ENCODE measurements around the gene ALCAM. TPM values are rescaled to one million over a fixed set of nuclear protein-coding genes. Genes with fewer than 3 reads are reported as not detected.

Gene ALCAM
- total and polyA plus RNA-seq, 9 donors, result 7.4 to 29.5 (median 10.8) TPM

- no CpG with 5 or more reads among the region's 1 CpG for WGBS (ENCODE audit: insufficient coverage)
- H3K4me3 ChIP-seq (ENCODE audit: low read length), result no peak overlapping the region
Measured at GRCh38 chr3:105561876-105562275, 195.2 kb downstream of the ALCAM start.

GRCh38 chr3:105564546-105565288 is 198.0 kb downstream of the ALCAM start:
- H3K36me3 ChIP-seq (ENCODE audit: control insufficient read depth, insufficient read depth, low read length), result no peaks in the 10 kb centered on the region
- no peaks in the 10 kb centered on the region for H3K9me3 ChIP-seq (replicated peaks; ENCODE audit: control insufficient read depth, low read depth, low read length)
- DNase-seq, result no peak
- no peaks in the 10 kb centered on the region for H3K27me3 ChIP-seq (ENCODE audit: control insufficient read depth, insufficient read depth, low read length)
- H3K4me1 ChIP-seq (ENCODE audit: control insufficient read depth, insufficient read depth, low read length), result no peaks in the 10 kb centered on the region
- H3K27ac ChIP-seq (ENCODE audit: low read length), result no peak overlapping the region
- WGBS (ENCODE audit: insufficient coverage), result 93% methylated on average over 3 of the region's 6 CpGs
- no peak overlapping the region for H3K4me3 ChIP-seq (ENCODE audit: low read length)

More at GRCh38 chr3:105561876-105562275, 195.2 kb downstream of the ALCAM start:
- Histone ChIP-seq H3K9me3 (replicated peaks; ENCODE audit: control insufficient read depth, low read depth, low read length) (no peaks in the 10 kb centered on the region), H3K36me3 (ENCODE audit: control insufficient read depth, insufficient read depth, low read length) (no peaks in the 10 kb centered on the region), H3K27ac (ENCODE audit: low read length) (no peak overlapping the region), H3K4me1 (ENCODE audit: control insufficient read depth, insufficient read depth, low read length) (no peaks in the 10 kb centered on the region), H3K27me3 (ENCODE audit: control insufficient read depth, insufficient read depth, low read length) (no peaks in the 10 kb centered on the region)
- DNase-seq, result no peak

GRCh38 chr3:105571005-105571404 is 204.3 kb downstream of the ALCAM start:
- Histone ChIP-seq H3K27ac (ENCODE audit: low read length) (no peak overlapping the region), H3K9me3 (replicated peaks; ENCODE audit: control insufficient read depth, low read depth, low read length) (no peaks in the 10 kb centered on the region), H3K36me3 (ENCODE audit: control insufficient read depth, insufficient read depth, low read length) (no peaks in the 10 kb centered on the region), H3K4me3 (ENCODE audit: low read length) (no peak overlapping the region), H3K4me1 (ENCODE audit: control insufficient read depth, insufficient read depth, low read length) (no peaks in the 10 kb centered on the region), H3K27me3 (ENCODE audit: control insufficient read depth, insufficient read depth, low read length) (no peaks in the 10 kb centered on the region)
- 94% methylated on average over 5 of the region's 5 CpGs for WGBS (ENCODE audit: insufficient coverage)
- DNase-seq, result no peak

- H3K4me1 ChIP-seq (ENCODE audit: control insufficient read depth, insufficient read depth, low read length), result no peaks in the 10 kb centered on the region
- WGBS (ENCODE audit: insufficient coverage), result 100% methylated on average over 1 of the region's 6 CpGs
- H3K36me3 ChIP-seq (ENCODE audit: control insufficient read depth, insufficient read depth, low read length), result no peaks in the 10 kb centered on the region
- H3K4me3 ChIP-seq (ENCODE audit: low read length), result no peak overlapping the region
- H3K27ac ChIP-seq (ENCODE audit: low read length), result no peak overlapping the region
- no peaks in the 10 kb centered on the region for H3K9me3 ChIP-seq (replicated peaks; ENCODE audit: control insufficient read depth, low read depth, low read length)
- H3K27me3 ChIP-seq (ENCODE audit: control insufficient read depth, insufficient read depth, low read length), result no peaks in the 10 kb centered on the region
- DNase-seq, result no peak
Measured at GRCh38 chr3:105572501-105572900, 205.8 kb downstream of the ALCAM start.

GRCh38 chr3:105579439-105579838 is 212.7 kb downstream of the ALCAM start:
- Histone ChIP-seq H3K9me3 (replicated peaks; ENCODE audit: control insufficient read depth, low read depth, low read length) (no peaks in the 10 kb centered on the region), H3K4me1 (ENCODE audit: control insufficient read depth, insufficient read depth, low read length) (no peaks in the 10 kb centered on the region), H3K36me3 (ENCODE audit: control insufficient read depth, insufficient read depth, low read length) (no peaks in the 10 kb centered on the region), H3K4me3 (ENCODE audit: low read length) (no peak overlapping the region), H3K27ac (ENCODE audit: low read length) (no peak overlapping the region), H3K27me3 (ENCODE audit: control insufficient read depth, insufficient read depth, low read length) (no peaks in the 10 kb centered on the region)
- no peak for DNase-seq
- WGBS (ENCODE audit: insufficient coverage), result no CpG with 5 or more reads among the region's 1 CpG

GRCh38 chr3:105580296-105580965 is 213.7 kb downstream of the ALCAM start:
- no peak overlapping the region for H3K4me3 ChIP-seq (ENCODE audit: low read length)
- H3K4me1 ChIP-seq (ENCODE audit: control insufficient read depth, insufficient read depth, low read length), result no peaks in the 10 kb centered on the region
- peak; percentile 4 for DNase-seq
- no peaks in the 10 kb centered on the region for H3K9me3 ChIP-seq (replicated peaks; ENCODE audit: control insufficient read depth, low read depth, low read length)
- WGBS (ENCODE audit: insufficient coverage), result 100% methylated on average over 1 of the region's 7 CpGs
- no peak overlapping the region for H3K27ac ChIP-seq (ENCODE audit: low read length)
- H3K27me3 ChIP-seq (ENCODE audit: control insufficient read depth, insufficient read depth, low read length), result no peaks in the 10 kb centered on the region
- no peaks in the 10 kb centered on the region for H3K36me3 ChIP-seq (ENCODE audit: control insufficient read depth, insufficient read depth, low read length)

GRCh38 chr3:105582015-105582414 is 215.3 kb downstream of the ALCAM start:
- Histone ChIP-seq H3K27me3 (ENCODE audit: control insufficient read depth, insufficient read depth, low read length) (no peaks in the 10 kb centered on the region), H3K27ac (ENCODE audit: low read length) (no peak overlapping the region), H3K36me3 (ENCODE audit: control insufficient read depth, insufficient read depth, low read length) (no peaks in the 10 kb centered on the region), H3K4me3 (ENCODE audit: low read length) (no peak overlapping the region), H3K4me1 (ENCODE audit: control insufficient read depth, insufficient read depth, low read length) (no peaks in the 10 kb centered on the region), H3K9me3 (replicated peaks; ENCODE audit: control insufficient read depth, low read depth, low read length) (no peaks in the 10 kb centered on the region)
- no peak for DNase-seq
- 91% methylated on average over 4 of the region's 6 CpGs for WGBS (ENCODE audit: insufficient coverage)

- Histone ChIP-seq H3K27me3 (ENCODE audit: control insufficient read depth, insufficient read depth, low read length) (no peaks in the 10 kb centered on the region), H3K9me3 (replicated peaks; ENCODE audit: control insufficient read depth, low read depth, low read length) (no peaks in the 10 kb centered on the region), H3K36me3 (ENCODE audit: control insufficient read depth, insufficient read depth, low read length) (no peaks in the 10 kb centered on the region), H3K27ac (ENCODE audit: low read length) (no peak overlapping the region), H3K4me1 (ENCODE audit: control insufficient read depth, insufficient read depth, low read length) (no peaks in the 10 kb centered on the region), H3K4me3 (ENCODE audit: low read length) (no peak overlapping the region)
- 79% methylated on average over 2 of the region's 3 CpGs for WGBS (ENCODE audit: insufficient coverage)
- no peak for DNase-seq
Measured at GRCh38 chr3:105584003-105584790, 217.5 kb downstream of the ALCAM start.

- H3K27me3 ChIP-seq (ENCODE audit: control insufficient read depth, insufficient read depth, low read length), result no peaks in the 10 kb centered on the region
- no peak overlapping the region for H3K27ac ChIP-seq (ENCODE audit: low read length)
- no peak for DNase-seq
- H3K4me1 ChIP-seq (ENCODE audit: control insufficient read depth, insufficient read depth, low read length), result no peaks in the 10 kb centered on the region
- H3K4me3 ChIP-seq (ENCODE audit: low read length), result no peak overlapping the region
- 88% methylated on average over 9 of the region's 10 CpGs for WGBS (ENCODE audit: insufficient coverage)
- no peaks in the 10 kb centered on the region for H3K36me3 ChIP-seq (ENCODE audit: control insufficient read depth, insufficient read depth, low read length)
- no peaks in the 10 kb centered on the region for H3K9me3 ChIP-seq (replicated peaks; ENCODE audit: control insufficient read depth, low read depth, low read length)
Measured at GRCh38 chr3:105593315-105593714, 226.6 kb downstream of the ALCAM start.

- Histone ChIP-seq H3K36me3 (ENCODE audit: control insufficient read depth, insufficient read depth, low read length) (no peaks in the 10 kb centered on the region), H3K4me1 (ENCODE audit: control insufficient read depth, insufficient read depth, low read length) (no peaks in the 10 kb centered on the region), H3K27me3 (ENCODE audit: control insufficient read depth, insufficient read depth, low read length) (no peaks in the 10 kb centered on the region), H3K27ac (ENCODE audit: low read length) (no peak overlapping the region), H3K9me3 (replicated peaks; ENCODE audit: control insufficient read depth, low read depth, low read length) (no peaks in the 10 kb centered on the region), H3K4me3 (ENCODE audit: low read length) (no peak overlapping the region)
- DNase-seq, result no peak
- no CpG with 5 or more reads among the region's 1 CpG for WGBS (ENCODE audit: insufficient coverage)
Measured at GRCh38 chr3:105594219-105594618, 227.5 kb downstream of the ALCAM start.

All from muscle of leg (tissue), 11 donors.